ENCODE data around the gene SRD5A1.

The SRD5A1 gene

GRCh38 chr5:6719896-6720560, 86.8 kb downstream of the SRD5A1 start:
- H3K4me3 ChIP-seq (ENCODE audit: low read depth, low read length), result no peak overlapping the region
- TF ChIP-seq, protein P1, sequence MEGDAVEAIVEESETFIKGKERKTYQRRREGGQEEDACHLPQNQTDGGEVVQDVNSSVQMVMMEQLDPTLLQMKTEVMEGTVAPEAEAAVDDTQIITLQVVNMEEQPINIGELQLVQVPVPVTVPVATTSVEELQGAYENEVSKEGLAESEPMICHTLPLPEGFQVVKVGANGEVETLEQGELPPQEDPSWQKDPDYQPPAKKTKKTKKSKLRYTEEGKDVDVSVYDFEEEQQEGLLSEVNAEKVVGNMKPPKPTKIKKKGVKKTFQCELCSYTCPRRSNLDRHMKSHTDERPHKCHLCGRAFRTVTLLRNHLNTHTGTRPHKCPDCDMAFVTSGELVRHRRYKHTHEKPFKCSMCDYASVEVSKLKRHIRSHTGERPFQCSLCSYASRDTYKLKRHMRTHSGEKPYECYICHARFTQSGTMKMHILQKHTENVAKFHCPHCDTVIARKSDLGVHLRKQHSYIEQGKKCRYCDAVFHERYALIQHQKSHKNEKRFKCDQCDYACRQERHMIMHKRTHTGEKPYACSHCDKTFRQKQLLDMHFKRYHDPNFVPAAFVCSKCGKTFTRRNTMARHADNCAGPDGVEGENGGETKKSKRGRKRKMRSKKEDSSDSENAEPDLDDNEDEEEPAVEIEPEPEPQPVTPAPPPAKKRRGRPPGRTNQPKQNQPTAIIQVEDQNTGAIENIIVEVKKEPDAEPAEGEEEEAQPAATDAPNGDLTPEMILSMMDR (IDR thresholded peaks at IDR 0.05; ENCODE audit: insufficient read depth, low read depth, low read length, missing control alignments), result no peak
- no peak for DNase-seq (ENCODE audit: low read depth)

- H3K4me3 ChIP-seq (ENCODE audit: low read depth, low read length), result no peak overlapping the region
- DNase-seq (ENCODE audit: low read depth), result no peak
Measured at GRCh38 chr5:6720561-6720921, 87.3 kb downstream of the SRD5A1 start.

GRCh38 chr5:6721442-6721841, 88.2 kb downstream of the SRD5A1 start:
- peak overlapping the region; percentile 40 for H3K4me3 ChIP-seq (ENCODE audit: low read depth, low read length)
- TF ChIP-seq, protein P1 (IDR thresholded peaks at IDR 0.05; ENCODE audit: insufficient read depth, low read depth, low read length, missing control alignments), result no peak
- DNase-seq (ENCODE audit: low read depth), result no peak

More at GRCh38 chr5:6720561-6720921, 87.3 kb downstream of the SRD5A1 start:
- TF ChIP-seq, protein P1 (IDR thresholded peaks at IDR 0.05; ENCODE audit: insufficient read depth, low read depth, low read length, missing control alignments), result no peak

DNA sequence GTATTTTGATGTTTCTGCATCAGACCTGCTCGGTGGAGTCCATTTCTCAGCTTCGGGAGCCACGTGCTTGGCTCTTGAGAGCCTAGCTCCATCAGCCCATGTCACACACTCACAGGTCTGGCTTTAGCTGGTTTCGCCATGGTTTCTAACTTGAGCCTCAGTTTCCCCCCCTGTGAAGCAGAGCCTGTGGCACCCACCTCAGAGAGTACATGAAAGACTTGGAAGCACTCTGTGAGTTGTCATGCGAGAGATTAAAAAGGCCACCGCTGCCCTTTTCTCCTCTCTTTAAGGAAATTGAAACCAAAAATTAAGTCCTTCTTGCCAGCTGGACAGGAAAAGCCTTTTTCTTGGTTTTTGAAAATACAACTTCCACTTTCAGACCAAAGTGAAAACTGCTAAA, 88.8 kb downstream of the SRD5A1 start:
- peak overlapping the region; percentile 40 for H3K4me3 ChIP-seq (ENCODE audit: low read depth, low read length)
- DNase-seq (ENCODE audit: low read depth), result peak; percentile 67
- TF ChIP-seq, protein P1 (IDR thresholded peaks at IDR 0.05; ENCODE audit: insufficient read depth, low read depth, low read length, missing control alignments), result no peak

GRCh38 chr5:6723122-6723815, 90.0 kb downstream of the SRD5A1 start:
- no peak for DNase-seq (ENCODE audit: low read depth)
- TF ChIP-seq, protein P1 (IDR thresholded peaks at IDR 0.05; ENCODE audit: insufficient read depth, low read depth, low read length, missing control alignments), result no peak
- no peak overlapping the region for H3K4me3 ChIP-seq (ENCODE audit: low read depth, low read length)

GRCh38 chr5:6723816-6724300, 90.6 kb downstream of the SRD5A1 start:
- TF ChIP-seq, protein P1 (IDR thresholded peaks at IDR 0.05; ENCODE audit: insufficient read depth, low read depth, low read length, missing control alignments), result no peak
- no peak overlapping the region for H3K4me3 ChIP-seq (ENCODE audit: low read depth, low read length)
- no peak for DNase-seq (ENCODE audit: low read depth)
